AG09319 (cell line): ENCODE measurements around the gene MYO10.
"Not testable (repeated sequence)": the region's sequence is repeated elsewhere in the genome, so short reads cannot be mapped to it uniquely, and the experiment has no call there.

Source experiments
- DNase-seq: peaks from one replicate; pipeline ENCODE4 v3.0.0-alpha.2; 2010; ENCODE audit warnings: low read depth; ENCODE audit errors: extremely low read depth
- CTCF ChIP-seq: IDR thresholded peaks from 2 replicates; pipeline ENCODE4 v1.5.1; 2011; ENCODE audit warnings: low read depth, mild to moderate bottlenecking, inconsistent platforms, low read length, moderate library complexity

Gene MYO10

GRCh38 chr5:16744164-16744880 lies 191.8 kb downstream of the MYO10 start:
- TF ChIP-seq CTCF = no peak
- no peak for DNase-seq

DNA sequence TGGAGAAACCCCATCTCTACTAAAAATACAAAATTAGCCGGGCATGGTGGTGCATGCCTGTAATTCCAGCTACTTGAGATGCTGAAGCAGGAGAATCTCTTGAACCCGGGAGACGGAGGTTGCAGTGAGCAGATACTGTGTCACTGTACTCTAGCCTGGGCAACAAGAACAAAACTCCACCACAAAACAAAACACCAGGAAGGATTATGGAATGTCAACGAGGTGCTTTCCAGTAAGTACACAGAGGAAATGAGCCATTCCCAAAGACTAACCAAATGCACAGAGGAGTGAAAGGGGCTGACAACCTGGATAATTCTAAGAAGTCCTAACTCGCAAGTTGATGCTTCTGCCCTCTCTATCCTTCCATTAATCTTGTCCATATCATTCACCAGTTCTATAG lies 193.2 kb downstream of the MYO10 start:
- no peak for TF ChIP-seq CTCF
- no peak for DNase-seq

DNA sequence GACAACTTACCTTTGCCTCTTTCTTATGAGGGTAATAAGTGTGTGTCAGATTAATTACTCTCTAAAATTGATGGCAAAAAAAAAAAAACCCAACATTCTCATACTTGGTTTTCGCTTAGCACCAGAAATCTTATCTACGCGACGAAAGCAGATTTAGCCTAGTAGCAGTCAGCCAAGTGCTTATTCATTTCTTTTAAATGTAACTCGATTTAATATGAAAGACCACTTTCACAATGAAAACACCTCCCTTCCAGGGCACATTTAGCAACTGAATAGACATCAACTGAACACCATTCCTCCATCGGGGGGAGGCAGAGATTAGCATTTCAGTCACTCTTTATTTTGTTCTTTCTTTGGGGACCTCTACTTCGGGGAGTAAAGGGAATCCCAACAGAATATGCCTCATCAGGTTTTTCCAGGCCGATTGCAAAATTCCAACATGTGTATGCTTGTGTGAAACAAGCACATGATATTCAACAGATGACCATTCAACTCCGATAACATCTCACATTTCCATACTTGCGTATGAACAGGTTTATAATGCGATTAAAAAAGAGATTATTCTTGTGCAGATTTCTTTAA lies 195.2 kb downstream of the MYO10 start:
- DNase-seq = no peak

GRCh38 chr5:16740066-16740810 lies 195.8 kb downstream of the MYO10 start:
- TF ChIP-seq CTCF = no peak
- no peak for DNase-seq

More for the DNA sequence above, 195.2 kb downstream of the MYO10 start:
- TF ChIP-seq CTCF = no peak; the same call in 1 of the 2 replicates

DNA sequence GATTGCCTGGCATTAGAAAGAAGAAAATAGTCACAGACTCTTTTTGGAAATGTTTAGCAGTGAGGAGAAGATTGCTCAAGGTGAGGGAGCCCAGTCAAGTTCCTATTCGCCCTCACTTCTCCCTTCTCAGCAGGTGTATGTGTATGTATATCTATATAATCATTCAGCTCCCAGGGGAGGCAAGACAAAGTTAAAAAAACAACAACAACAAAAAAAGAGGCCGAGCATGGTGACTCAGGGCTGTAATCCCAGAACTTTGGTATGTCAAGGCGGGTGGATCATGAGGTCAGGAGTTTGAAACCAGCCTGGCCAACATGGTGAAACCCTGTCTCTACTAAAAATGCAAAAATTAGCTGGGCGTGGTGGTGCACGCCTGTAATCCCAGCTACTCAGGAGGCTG lies 197.7 kb downstream of the MYO10 start:
- DNase-seq = not testable (repeated sequence)

DNA sequence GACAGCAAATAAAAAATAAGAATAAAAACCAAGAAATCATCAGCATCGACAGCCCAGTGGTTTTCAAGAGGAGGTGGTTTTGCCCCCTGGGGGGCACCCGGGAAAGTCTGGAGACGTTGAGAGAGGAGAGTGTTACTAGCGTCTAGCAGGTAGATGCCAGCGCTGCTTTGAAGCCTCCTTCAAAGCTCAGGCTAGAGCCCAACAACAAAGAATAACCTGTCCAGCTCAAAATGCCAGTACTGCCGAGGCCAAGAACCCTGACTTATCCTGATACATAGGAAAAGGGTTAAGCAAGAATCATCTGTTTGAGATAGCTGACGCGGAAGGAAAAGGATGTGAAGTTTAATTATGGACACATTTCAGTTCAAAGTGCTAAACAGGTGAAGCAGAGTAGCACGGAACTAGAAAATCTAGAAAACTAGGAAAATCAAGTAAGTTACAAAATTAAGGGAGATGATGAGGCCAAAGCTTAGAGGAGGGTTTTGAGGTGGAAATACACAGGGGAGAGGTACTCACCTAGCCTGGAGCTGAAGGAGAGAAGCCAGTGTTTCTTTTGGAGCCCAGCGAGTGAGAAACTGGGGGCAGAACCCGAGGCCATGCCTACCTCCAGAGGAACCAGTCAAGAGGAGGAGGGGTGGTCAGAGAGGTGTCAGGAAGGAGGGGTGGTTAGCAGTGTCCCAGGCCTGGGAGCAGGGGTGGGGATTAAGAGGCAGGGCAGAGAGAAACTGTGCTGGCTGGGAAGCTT lies 198.3 kb downstream of the MYO10 start:
- no peak for DNase-seq
- TF ChIP-seq CTCF = no peak

DNA sequence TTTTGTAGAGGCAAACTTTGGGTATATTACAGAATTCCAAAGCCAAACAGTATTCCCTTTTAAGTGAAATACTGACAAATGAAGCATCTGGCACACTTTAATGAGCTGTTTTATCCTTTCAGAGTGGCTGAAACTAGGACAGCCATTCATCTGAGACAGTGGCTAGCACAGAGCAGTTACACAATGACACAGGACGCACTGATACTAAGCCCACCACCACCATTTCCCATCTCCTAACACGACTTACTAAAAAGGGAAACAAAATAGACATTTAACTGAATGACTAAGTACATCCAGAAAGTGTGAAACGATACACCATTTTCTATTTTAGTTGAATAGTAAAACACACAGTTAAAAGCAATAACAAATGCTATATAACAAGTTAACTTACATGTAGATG lies 198.9 kb downstream of the MYO10 start:
- DNase-seq = no peak

More for the DNA sequence above, 198.9 kb downstream of the MYO10 start:
- no peak for TF ChIP-seq CTCF
